Naive B cell (primary cell): ENCODE results near the gene SHB. TPM values are rescaled to one million over a fixed set of nuclear protein-coding genes. Genes with fewer than 3 reads are reported as not detected.

ENCODE experiments used
- ATAC-seq, 2 donors: fragments of 150-1000 bp; cut with Tn5 transposase; 2 replicates each; pipeline ENCODE4 v1.10.0; 2021; ENCODE audit warnings: low read depth in 2 of 2, mild to moderate bottlenecking in 2 of 2, moderate library complexity in 2 of 2
- DNase-seq: peaks from one replicate; pipeline ENCODE4 v3.0.0; 2022
- H3K27ac Mint-ChIP-seq, 6 donors: one replicate each; pipeline ENCODE4 v1.8.0; 2020 to 2022; ENCODE audit warnings: mild to moderate bottlenecking in 6 of 6, mixed read lengths in 6 of 6, moderate library complexity in 5 of 6, inconsistent platforms in 2 of 6
- H3K27me3 Mint-ChIP-seq, 3 donors: one replicate each; pipeline ENCODE4 v1.8.0; 2021 to 2022; ENCODE audit warnings: mixed read lengths in 3 of 3, mild to moderate bottlenecking in 1 of 3
- H3K36me3 Mint-ChIP-seq, 2 donors: one replicate each; pipeline ENCODE4 v1.8.0; 2020 to 2022; ENCODE audit warnings: mixed read lengths in 2 of 2, inconsistent platforms in 1 of 2, mild to moderate bottlenecking in 1 of 2
- H3K4me1 Mint-ChIP-seq, 3 donors: one replicate each; pipeline ENCODE4 v1.8.0; 2020 to 2022; ENCODE audit warnings: mixed read lengths in 3 of 3, inconsistent platforms in 1 of 3, mild to moderate bottlenecking in 1 of 3, moderate library complexity in 1 of 3
- H3K4me3 Mint-ChIP-seq, 8 donors: one replicate each; pipeline ENCODE4 v1.8.0; 2020 to 2022; ENCODE audit warnings: mild to moderate bottlenecking in 8 of 8, mixed read lengths in 8 of 8, moderate library complexity in 8 of 8, inconsistent platforms in 2 of 8
- H3K9me3 Mint-ChIP-seq, 7 donors: one replicate each; pipeline ENCODE4 v1.8.0; 2020 to 2022; ENCODE audit warnings: mixed read lengths in 7 of 7, mild to moderate bottlenecking in 5 of 7, inconsistent platforms in 2 of 7, moderate library complexity in 1 of 7
- polyA plus RNA-seq, 6 donors: library from polyadenylated mRNA; unstranded; fragments of 300-500 nt; fragmentation: Illumina TruSeq; gene quantifications; one replicate each; pipeline ENCODE4 v1.2.3, GENCODE V29; 2021; ENCODE audit warnings: low read depth in 6 of 6

Gene SHB
- polyA plus RNA-seq, 6 donors from 2014 or later: 0.17 to 0.55 (median 0.27) TPM

DNA sequence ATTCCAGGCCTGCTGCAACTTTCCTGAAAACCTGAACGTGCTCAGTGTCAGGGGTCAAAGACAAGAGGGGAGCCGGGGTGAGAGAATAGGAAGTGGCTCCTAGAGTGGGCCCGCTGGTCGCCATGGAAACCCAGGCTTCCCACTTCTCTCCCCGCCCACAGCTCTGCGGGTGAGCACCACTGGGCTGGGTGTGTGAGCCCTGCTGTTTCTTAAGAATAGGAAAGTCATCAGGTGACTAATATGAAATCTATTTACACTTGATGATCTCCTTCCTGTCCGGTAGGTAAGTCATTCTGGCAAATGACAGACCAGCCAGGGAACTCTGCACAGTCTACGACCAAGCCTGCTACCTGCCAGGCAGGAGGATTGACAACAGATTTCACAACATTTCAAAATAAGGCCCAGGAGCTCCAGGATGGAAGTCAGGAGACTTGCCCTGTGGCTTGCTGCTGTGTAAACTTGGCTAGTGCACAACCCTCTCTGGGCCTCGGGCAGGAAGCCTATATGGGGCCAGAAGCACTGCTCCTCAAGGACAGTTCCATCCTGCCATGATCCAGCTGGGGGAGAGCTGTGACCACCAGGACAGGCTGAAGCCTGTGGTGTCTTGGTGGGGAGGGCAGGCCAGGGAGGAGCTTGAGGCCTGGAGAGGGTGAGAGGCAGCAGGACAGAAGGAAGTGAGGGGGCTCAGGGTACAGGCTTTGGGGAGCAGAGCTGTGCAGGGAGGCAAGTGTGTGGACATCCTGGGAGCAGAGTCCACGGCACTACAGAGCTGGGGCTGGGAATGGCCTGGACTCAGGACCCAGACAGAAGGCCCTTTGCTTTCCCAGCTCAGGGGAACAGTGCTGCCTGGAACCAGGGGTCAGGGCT lies 60.6 kb downstream of the SHB start:
- H3K27ac Mint-ChIP-seq: peak overlapping the region in 4 of 6 donors; percentile 16 to 86 (median 38)
- H3K4me1 Mint-ChIP-seq: peaks cover 6 to 14% (median 10%) of the 10 kb centered on the region in 3 donors
- no peaks in the 10 kb centered on the region for H3K27me3 Mint-ChIP-seq
- ATAC-seq: peak in 1 of 2 donors; percentile 45
- H3K4me3 Mint-ChIP-seq: peak overlapping the region in 2 of 8 donors; percentile 39 to 63
- H3K36me3 Mint-ChIP-seq: no peaks in the 10 kb centered on the region
- H3K9me3 Mint-ChIP-seq: no peaks in the 10 kb centered on the region
- DNase-seq: no peak

DNA sequence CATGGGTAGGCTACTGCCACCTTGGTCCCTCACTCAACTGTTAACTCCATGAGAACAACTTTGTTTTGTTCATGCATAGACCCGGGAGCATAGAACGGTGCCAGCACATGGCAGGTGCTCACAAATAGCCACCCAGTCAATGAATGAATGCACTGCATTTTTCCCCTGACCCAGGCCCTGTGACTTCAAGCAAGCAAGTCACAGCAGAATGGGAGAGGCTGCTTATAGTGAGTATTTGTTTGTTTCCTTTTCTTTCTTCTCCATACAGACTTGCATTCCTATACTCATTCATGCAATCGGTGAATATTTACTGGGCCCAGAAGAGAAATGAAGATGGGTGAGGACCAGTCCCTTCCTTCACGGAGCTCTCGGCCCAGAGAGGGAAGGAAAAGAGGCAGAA lies 62.0 kb downstream of the SHB start:
- Mint-ChIP-seq H3K9me3 (no peaks in the 10 kb centered on the region), H3K27ac (no peak overlapping the region), H3K4me3 (no peak overlapping the region), H3K27me3 (no peaks in the 10 kb centered on the region), H3K36me3 (no peaks in the 10 kb centered on the region), H3K4me1 (peaks cover 6 to 14% (median 10%) of the 10 kb centered on the region in 3 donors)
- no peak for DNase-seq
- ATAC-seq: no peak

DNA sequence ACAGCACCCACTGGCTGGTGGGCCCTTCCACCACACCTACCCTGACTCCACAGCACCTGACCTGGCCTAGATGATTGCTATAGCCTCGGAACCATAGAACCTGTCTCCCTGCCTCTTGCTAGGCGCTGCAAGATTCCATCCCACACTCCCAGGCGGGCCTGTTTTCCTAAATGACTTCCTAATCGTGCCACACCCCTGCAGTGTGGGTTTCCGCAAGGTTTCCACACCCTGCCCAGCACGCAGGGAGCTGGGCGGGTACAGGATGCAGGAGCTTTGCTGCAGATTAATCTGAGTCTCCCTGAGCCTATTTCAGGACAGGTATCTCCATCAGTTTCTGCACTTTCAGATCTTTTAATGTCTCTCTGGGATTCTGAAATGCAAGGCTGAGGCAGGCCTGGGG lies 62.9 kb downstream of the SHB start:
- Mint-ChIP-seq H3K4me3 (peak overlapping the region in 1 of 8 donors; percentile 65), H3K36me3 (no peaks in the 10 kb centered on the region), H3K27me3 (no peaks in the 10 kb centered on the region), H3K27ac (no peak overlapping the region), H3K9me3 (no peaks in the 10 kb centered on the region), H3K4me1 (peaks cover 6 to 14% (median 10%) of the 10 kb centered on the region in 3 donors)
- DNase-seq (no peak), ATAC-seq (no peak)

DNA sequence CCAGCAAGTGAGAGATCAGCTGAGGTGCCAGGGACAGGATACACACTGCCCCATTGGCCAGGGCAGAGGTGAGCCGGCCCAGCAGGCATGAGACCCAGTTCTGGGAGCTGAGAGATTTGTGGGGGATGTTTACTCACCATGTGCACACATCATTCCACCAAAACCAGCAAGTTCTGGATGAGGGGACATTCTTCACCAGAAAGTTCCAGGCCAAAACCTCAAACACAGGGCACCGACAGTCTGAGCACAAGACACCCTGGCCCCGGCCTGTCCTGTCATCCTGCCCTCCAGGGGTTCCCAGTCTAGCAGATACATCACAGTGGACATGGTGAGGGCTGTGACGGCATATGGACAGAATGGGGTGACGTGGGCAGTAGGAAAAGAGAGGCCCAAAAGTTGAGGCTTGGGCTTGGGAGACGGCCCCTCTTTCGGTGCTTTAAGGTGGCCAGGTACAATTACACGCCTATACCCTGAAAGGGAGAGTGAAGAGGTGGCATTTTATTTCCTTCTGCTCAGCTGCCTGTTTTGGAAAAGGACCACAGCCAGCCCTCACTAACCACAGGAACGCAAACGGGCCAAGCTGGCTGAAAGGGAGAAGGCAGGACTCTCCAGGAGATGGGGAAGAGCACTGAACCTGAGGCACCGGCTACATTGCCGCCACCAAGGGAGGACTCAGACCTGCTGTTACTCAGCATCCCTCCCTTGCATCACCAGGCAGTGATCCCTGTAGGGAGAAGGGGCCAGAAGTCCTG lies 64.0 kb downstream of the SHB start:
- H3K27me3 Mint-ChIP-seq: no peaks in the 10 kb centered on the region
- ATAC-seq (no peak), DNase-seq (no peak)
- no peak overlapping the region for H3K27ac Mint-ChIP-seq
- no peaks in the 10 kb centered on the region for H3K9me3 Mint-ChIP-seq
- H3K4me3 Mint-ChIP-seq: no peak overlapping the region
- peaks cover 6 to 14% (median 10%) of the 10 kb centered on the region in 3 donors for H3K4me1 Mint-ChIP-seq
- H3K36me3 Mint-ChIP-seq: no peaks in the 10 kb centered on the region

DNA sequence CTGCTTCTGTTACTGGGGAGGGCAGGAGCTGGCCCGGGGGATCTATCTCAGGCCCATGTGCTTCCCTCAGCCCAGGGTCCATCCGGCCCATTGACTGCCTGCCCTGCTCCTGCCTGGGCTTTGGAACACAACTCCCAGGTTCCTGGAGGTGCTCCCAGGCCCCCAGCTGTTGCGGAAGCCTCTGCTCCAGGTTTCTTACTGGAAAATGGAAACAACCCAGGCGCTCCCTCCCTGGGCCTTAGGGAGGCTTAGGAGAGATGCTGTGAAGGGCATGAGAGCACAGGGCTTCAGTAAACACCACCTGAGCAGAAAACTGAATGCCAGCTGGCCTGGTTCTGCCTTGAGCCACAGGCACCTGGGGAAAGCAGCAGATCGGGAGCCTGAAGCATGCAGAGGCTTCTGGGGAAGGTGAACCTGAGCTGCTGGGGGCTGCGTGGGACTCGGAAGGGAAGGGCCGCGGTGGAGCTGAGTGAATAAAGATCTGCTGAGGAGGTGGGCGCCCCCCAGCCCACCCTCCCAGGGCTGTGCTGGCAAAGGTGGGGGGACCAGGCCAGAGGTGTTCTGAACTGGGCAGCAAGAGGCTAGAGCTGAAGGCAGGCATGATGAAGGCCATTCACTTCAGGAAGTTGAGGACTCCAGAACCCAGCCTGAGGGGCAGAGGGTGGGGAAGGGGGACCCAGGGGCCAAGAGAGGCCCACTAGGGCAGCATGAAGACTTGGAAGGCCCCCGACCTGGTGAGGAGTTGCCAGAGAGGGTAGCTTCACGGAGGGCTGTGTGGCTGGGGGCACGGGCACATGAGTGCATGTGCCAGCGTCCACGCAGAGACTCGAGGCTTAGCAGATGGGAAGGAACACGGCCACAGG lies 64.8 kb downstream of the SHB start:
- DNase-seq (no peak), ATAC-seq (no peak)
- H3K36me3 Mint-ChIP-seq: no peaks in the 10 kb centered on the region
- H3K4me1 Mint-ChIP-seq: peaks cover 6 to 17% (median 10%) of the 10 kb centered on the region in 3 donors
- H3K27me3 Mint-ChIP-seq: no peaks in the 10 kb centered on the region
- no peak overlapping the region for H3K4me3 Mint-ChIP-seq
- no peak overlapping the region for H3K27ac Mint-ChIP-seq
- H3K9me3 Mint-ChIP-seq: no peaks in the 10 kb centered on the region

DNA sequence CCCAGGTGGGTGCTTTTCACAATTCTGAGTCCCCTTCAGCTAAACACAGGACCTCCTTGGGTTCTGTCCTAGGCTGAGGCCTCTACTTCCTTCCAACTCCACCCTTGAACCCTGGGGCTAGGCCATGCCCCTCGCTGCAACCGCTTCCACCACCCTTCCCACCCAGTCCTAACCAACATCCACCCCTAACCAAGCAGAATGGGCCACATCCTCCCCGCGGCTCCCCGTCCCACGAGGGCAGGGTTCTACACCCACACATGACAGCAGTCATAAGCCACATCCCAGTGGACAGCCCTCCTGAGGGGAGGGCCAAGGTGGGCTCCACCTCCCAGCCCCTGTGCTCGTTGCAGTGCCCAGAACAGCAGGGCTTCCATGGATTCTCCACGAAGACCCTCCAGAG lies 65.8 kb downstream of the SHB start:
- H3K4me3 Mint-ChIP-seq: no peak overlapping the region

DNA sequence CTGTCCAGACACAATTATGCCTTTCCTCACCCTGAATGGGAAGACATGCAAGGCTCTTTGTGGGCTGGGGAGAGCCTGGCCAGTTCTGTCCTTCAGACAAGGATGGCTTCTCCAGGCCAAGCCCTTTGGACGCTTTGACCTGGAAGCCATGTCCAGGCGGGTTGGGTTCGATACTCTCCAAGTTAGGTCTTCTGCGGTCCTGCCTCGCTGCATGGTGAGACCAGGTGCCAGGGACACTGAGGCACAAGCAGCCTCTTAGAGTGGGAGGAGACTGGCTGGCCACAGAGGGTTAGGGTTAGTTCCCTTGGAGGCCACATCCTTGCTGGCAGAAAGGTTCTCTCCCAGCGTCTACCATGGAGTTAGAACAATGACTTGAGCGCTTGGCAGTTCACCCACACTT lies 67.6 kb downstream of the SHB start:
- no peak for ATAC-seq
- H3K27ac Mint-ChIP-seq: no peak overlapping the region
- H3K36me3 Mint-ChIP-seq: no peaks in the 10 kb centered on the region
- no peaks in the 10 kb centered on the region for H3K9me3 Mint-ChIP-seq
- H3K27me3 Mint-ChIP-seq: peaks cover 0 to 5% (median 0%) of the 10 kb centered on the region in 3 donors
- no peak overlapping the region for H3K4me3 Mint-ChIP-seq
- peaks cover 0 to 5% (median 3%) of the 10 kb centered on the region in 3 donors for H3K4me1 Mint-ChIP-seq
- no peak for DNase-seq

More for the DNA sequence above, 65.8 kb downstream of the SHB start:
- no peaks in the 10 kb centered on the region for H3K27me3 Mint-ChIP-seq
- H3K27ac Mint-ChIP-seq: no peak overlapping the region
- H3K9me3 Mint-ChIP-seq: no peaks in the 10 kb centered on the region
- ATAC-seq: no peak
- peaks cover 0 to 11% (median 4%) of the 10 kb centered on the region in 3 donors for H3K4me1 Mint-ChIP-seq
- H3K36me3 Mint-ChIP-seq: no peaks in the 10 kb centered on the region
- DNase-seq: no peak

DNA sequence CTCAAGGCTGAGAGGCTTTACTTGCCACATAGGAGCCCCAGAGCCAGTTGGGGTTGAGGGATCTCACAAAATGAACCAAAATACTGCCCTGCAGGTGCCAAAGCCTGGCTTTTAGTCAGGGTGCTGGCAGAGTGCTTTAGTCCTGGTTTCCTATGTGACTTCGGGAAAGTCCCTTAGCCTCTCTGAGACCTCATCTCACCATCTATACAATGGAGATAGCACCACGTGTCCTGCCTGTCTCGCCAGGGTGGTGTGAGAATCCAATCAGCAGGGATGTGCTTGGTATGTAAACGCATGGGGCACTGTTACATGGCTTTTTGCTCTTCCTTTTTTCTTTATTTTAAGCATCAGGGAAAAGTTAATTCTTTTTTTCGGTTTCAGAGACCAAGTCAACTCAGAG lies 68.3 kb downstream of the SHB start:
- Mint-ChIP-seq H3K27me3 (peaks cover 0 to 5% (median 0%) of the 10 kb centered on the region in 3 donors), H3K27ac (no peak overlapping the region), H3K4me1 (peaks cover 0 to 5% (median 3%) of the 10 kb centered on the region in 3 donors), H3K9me3 (no peaks in the 10 kb centered on the region), H3K36me3 (no peaks in the 10 kb centered on the region), H3K4me3 (no peak overlapping the region)
- ATAC-seq: no peak
- DNase-seq: no peak

DNA sequence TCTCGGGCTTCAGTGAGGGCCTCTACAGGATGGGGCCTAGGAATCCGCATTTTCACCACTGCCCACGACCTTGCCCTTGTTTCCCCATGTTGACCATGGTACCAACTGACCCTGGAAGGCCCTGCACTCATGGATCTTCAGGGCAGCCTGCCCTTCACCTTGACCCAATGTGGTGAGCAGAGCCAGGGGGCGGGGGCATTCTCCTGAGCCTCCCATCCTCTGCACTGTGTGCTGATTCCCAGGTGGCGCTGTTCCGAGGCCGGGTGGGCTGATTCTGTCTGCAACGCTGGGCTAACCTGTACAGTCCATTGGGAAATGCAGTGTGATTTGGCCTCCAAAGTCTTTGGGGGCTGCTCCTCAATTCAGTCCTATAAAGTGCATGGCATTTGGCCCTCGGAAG lies 68.7 kb downstream of the SHB start:
- Mint-ChIP-seq H3K36me3 (no peaks in the 10 kb centered on the region), H3K27me3 (peaks cover 0 to 5% (median 0%) of the 10 kb centered on the region in 3 donors), H3K4me3 (no peak overlapping the region), H3K4me1 (peaks cover 0 to 6% (median 5%) of the 10 kb centered on the region in 3 donors), H3K9me3 (no peaks in the 10 kb centered on the region), H3K27ac (no peak overlapping the region)
- no peak for DNase-seq
- ATAC-seq: no peak

DNA sequence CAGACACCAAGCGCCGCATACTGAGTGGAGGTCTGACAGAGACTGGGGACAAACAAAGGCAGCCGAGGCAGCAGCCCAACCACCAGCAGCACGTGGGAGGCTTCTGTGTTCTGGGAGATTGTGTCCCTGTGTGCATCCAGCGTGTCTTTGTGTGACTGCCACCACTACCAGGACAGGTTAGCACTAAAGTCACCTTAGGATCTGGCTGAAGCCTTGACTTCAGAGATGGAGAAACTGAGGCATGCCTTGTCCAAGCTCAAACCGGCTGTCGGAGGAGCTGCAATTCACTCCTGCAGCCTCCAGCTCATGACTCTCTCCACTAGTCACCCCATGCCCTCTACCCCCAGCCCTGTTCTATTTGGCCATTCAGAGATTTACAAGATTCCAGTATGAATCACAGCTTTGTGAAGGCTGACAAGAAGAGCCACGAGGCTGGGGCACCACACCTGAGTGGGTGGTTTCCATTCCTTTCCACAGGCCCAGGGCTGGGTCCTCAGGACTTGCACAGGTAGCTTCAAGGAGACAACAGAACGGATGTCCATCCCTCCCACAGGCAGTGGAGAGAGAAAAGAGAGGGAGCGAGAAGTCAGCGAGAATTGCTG lies 69.3 kb downstream of the SHB start:
- no peak for DNase-seq
- Mint-ChIP-seq H3K27me3 (peaks cover 0 to 5% (median 2%) of the 10 kb centered on the region in 3 donors), H3K27ac (no peak overlapping the region), H3K36me3 (no peaks in the 10 kb centered on the region), H3K4me1 (peaks cover 4 to 8% (median 6%) of the 10 kb centered on the region in 3 donors), H3K4me3 (no peak overlapping the region), H3K9me3 (no peaks in the 10 kb centered on the region)
- no peak for ATAC-seq

DNA sequence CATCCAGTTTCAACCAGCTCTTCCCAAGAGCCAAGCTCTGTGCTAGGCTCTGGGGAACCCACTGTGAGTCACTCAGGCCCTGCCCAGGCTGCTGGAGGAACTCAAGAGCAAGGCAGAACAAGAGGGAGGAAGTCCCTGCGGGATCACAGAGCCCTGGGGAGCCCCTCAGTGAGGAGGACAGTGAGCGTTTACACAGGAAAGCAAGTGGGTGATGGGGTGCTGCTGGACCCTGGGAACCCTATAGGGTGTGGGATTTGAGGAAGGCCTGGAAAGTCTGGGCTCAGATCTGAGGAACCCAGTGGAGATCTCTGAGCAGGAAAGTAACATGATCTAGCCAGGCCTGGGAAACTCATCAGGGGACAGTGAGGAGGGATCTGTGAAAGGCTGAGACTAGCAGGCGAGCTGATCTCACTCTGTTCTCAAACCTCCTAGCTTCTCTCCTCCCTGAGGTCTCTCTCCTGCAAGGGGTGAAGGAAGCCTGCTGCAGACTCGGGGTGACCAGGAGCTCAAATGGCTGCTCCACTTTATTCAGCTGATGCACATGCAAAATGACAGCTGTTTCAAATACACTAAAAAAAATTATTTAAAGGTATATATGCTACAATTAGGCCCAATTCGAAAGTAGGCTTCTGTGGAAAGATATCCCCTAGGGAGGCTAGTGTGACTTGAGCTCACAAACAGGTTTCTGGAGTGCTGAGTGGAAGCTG lies 70.0 kb downstream of the SHB start:
- ATAC-seq: no peak
- H3K27ac Mint-ChIP-seq: peak overlapping the region in 1 of 6 donors; percentile 62

DNA sequence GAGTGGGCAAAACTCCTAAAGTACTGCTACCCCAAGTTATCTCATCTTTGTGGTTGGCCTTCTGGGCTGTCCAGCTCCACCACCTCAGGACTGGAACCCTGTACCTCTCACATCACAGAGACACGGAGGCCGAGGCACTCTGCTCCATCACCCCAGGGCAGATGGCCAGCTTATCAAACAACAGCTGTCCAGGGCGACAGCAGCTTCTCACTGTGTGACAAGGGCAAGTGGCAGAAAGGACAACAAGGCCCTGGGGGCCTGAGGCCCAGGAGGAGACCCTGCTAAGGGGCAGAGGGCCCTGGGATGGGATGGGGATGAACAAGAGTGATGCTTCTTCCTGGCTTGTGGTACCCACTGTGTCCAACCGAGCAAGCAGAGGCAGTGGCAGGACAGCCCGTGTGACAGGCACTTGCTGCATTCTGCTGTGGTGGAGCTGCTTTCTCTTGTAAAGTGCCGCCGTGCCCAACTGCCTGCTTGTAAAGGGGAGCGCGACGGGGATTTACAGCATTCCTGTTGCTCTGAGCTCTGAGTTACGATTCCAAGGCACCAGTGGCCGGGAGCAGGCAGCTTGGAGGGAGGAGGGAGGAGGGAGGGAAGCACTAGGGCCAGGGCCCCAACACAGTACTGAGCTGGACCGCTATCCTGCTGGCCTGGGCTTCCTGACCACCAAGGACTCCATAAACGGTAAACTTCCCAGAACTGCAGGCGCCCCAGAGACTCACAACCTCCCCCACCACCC lies 71.2 kb downstream of the SHB start:
- no peak for DNase-seq
- no peak for ATAC-seq
- Mint-ChIP-seq H3K36me3 (no peaks in the 10 kb centered on the region), H3K27ac (no peak overlapping the region), H3K4me3 (no peak overlapping the region), H3K27me3 (peaks cover 6 to 17% (median 9%) of the 10 kb centered on the region in 3 donors), H3K4me1 (peaks cover 10 to 22% (median 14%) of the 10 kb centered on the region in 3 donors), H3K9me3 (no peaks in the 10 kb centered on the region)

More for the DNA sequence above, 70.0 kb downstream of the SHB start:
- no peak for DNase-seq
- Mint-ChIP-seq H3K4me1 (peaks cover 6 to 14% (median 9%) of the 10 kb centered on the region in 3 donors), H3K27me3 (peaks cover 0 to 9% (median 5%) of the 10 kb centered on the region in 3 donors), H3K4me3 (no peak overlapping the region), H3K9me3 (no peaks in the 10 kb centered on the region), H3K36me3 (no peaks in the 10 kb centered on the region)
